Measurements from ENCODE around the gene HECTD1.
"Not testable (repeated sequence)": the region's sequence is repeated elsewhere in the genome, so short reads cannot be mapped to it uniquely, and the experiment has no call there.

The HECTD1 gene

GRCh38 chr14:31090883-31091764 lies 116.5 kb downstream of the HECTD1 start:
- DNase-seq = peak; percentile 67

DNA sequence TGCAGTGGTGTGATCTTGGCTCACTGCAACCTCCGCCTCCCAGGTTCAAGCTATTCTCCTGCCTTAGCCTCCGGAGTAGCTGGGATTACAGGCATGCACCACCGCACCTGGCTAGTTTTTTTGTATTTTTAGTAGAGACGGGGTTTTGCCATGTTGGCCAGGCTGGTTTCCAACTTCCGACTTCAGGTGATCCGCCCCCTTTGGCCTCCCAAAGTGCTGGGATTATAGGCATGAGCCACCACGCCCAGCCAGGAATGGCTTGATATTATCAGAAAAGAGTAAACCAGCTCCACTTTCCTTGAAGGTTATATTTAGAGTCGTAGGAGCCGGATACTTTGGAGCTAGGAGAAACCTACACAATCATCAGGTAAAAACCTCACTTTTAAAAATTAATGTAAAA lies 121.1 kb downstream of the HECTD1 start:
- DNase-seq = not testable (repeated sequence)

GRCh38 chr14:31085027-31085426 lies 122.6 kb downstream of the HECTD1 start:
- no peak for DNase-seq

- DNase-seq = no peak
Observed at GRCh38 chr14:31084385-31084784, 123.2 kb downstream of the HECTD1 start.

DNA sequence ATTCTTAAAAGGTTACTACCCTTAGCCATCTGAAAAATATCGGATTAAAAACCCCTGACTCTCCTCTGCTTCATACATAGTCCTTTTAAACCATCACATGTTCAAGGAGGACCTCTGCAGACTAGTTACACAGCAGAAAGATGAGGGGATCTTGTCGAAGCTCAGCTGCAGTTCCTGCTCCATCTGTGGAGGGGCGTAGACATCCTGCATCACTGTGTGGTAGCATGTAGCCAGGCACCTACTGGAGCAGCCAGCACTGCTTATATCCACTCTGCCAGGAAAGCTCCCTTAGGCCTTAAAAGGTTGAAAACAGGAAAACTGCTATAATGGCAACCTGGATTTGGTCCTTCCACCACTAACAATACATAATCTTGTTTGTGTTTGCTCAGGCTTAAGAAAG lies 123.8 kb downstream of the HECTD1 start:
- DNase-seq = no peak

- no peak for DNase-seq
Observed at GRCh38 chr14:31080484-31080883, 127.1 kb downstream of the HECTD1 start.

DNA sequence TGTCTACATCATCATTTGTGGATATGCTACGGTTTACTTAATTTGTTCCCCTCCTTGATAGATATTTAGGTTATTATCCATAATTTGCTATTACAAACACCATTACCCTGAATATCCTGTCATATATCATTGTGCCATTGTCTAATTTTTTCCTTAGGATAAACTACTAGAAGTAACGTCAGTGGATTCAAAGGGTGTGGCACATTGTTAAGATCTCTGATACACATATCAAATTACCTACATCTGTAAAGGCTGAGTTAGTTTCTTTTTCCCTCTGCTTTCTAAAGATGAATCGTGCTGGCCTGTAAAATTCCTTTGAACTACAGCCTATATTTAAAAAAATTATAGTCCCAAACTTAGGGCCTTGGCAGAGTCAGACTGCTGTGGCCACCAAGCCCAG lies 127.5 kb downstream of the HECTD1 start:
- DNase-seq = no peak

GRCh38 chr14:31078766-31079165 lies 128.8 kb downstream of the HECTD1 start:
- peak; percentile 16 for DNase-seq

GRCh38 chr14:31075144-31075543 lies 132.4 kb downstream of the HECTD1 start:
- DNase-seq = no peak

GRCh38 chr14:31071151-31071550 lies 136.4 kb downstream of the HECTD1 start:
- DNase-seq = peak; percentile 18

DNA sequence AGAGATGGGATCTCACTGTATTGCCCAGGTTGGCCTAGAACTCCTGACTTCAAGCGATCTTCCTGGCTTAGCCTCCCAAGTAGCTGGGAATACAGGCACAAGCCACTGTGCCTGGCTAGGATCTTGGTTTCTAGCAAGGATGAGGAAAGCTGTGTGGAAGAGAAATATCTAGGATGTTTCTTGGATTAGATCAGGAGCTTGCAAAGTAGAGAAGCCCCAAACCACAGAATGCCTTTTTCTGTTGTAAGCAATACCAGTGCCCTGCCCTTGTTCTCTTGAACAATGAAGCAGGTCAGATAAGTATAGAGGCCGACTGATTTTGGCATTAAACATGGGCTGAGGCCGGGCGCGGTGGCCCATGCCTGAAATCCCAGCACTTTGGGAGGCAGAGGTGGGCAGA lies 137.2 kb downstream of the HECTD1 start:
- peak; percentile 94 for DNase-seq

DNA sequence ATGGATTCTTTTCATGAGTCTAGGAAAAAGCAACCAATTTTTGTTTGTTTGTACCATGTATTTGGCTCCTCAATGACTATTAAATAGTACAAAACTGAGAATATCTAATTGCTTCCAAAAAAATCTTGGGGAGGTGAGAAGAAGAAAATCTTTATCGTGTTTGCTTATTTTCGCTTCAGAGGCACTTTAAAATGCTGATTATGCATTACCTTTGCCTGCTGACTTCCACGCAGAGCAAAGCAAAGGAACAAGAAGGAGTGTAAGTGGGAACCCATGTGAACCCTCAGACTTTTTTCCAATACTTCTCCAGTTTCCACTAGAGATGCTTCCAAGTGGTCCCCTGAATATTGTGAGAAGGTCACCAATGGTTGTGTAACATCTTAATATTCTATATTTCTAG lies 138.2 kb downstream of the HECTD1 start:
- DNase-seq = no peak

DNA sequence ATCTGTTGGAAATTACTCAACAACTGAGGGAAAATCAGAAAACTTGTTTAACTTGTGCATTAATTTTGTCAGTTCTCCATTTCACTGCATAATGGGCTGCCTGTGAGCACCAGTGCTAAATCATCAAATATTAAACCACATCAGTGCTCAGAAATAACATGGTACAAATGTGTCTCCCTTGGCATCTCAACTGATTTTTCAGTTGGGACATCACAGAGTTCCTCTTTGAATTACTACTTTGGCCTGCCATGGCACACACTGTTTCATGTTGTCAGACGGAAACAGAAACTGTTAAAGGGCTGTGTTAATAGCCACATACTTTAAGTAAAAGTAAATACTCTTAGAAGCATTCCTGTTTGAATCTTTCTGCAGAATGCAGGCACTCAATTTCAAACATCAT lies 139.4 kb downstream of the HECTD1 start:
- DNase-seq = no peak

DNA sequence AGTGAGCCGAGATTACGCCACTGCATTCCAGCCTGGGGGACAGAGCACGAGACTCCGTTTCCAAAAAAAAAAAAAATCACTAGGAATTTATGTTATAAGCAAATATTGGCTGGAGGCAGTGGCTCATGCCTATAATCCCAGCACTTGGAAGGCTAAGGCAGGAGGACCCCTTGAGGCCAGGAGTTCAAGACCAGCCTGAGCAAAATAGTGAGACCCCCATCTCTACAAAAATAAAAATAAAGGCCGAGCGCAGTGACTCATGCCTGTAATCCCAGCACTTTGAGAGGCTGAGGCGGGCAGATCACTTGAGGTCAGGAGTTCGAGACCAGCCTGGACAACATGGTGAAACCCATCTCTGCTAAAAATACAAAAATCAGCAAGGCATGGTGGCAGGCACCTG lies 144.7 kb downstream of the HECTD1 start:
- not testable (repeated sequence) for DNase-seq

GRCh38 chr14:31060253-31060875 lies 147.2 kb downstream of the HECTD1 start:
- no peak for DNase-seq

DNA sequence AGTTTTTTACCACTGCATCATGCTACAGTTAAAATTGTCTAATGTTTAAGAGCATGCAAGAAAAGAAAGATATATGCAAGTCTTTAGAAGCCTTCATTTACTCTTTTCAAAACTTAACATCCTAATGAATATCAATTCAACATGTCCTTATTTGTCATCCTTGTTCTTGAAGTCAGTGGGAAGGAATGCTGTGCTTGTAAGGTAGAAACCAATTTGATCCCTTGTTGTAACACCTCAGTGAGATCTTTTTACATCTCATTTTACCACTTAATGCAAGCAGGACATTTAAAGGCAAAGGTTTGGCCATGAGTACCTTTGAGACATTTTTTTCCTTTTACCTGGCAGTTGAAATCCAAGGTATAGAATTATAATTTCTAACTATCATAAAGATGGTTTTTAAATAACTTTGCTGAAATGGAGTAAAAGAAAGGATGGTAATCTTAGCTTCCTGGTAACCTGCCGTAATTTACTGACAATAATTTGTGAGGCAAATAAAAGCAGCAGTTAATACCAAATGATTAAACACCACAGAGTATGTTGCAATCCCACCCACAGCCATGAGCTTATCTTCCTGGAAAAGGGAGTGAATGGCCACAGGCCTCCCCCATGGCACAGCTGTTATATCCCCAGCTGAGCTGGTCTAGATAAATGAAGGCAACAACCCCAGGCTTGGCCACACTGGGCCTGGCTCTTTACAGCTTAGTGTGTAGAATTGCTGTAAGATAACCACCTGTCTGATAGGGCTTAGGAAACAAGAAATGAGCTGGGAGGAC lies 148.3 kb downstream of the HECTD1 start:
- DNase-seq = peak; percentile 54

DNA sequence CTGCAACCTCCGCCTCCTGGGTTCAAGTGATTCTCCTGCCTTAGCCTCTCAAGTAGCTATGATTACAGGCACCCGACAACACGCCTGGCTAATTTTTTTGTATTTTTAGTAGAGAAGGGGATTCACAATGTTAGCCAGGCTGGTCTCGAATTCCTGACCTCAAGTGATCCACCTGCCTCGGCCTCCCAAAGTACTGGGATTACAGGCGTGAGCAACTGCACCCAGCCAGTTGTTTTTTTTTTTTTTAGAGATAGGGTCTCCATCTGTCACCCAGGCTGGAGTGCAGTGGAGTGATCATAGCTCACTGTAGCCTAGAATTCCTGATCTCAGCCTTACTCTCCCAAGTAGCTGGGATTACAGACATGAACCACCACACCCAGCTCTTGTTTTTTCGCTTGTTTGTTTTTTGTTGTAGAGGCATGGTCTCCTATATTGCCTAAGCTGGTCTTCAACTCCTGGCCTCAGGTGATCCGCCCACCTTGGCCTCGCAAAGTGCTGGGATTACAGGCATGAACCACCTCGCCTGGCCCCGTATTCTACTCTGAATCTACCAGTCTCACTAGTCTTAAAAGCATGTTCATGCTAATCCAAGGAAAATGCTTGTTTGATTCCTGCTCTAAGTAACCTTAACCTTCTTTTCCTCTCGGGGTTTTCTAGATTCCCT lies 149.8 kb downstream of the HECTD1 start:
- no peak for DNase-seq

DNA sequence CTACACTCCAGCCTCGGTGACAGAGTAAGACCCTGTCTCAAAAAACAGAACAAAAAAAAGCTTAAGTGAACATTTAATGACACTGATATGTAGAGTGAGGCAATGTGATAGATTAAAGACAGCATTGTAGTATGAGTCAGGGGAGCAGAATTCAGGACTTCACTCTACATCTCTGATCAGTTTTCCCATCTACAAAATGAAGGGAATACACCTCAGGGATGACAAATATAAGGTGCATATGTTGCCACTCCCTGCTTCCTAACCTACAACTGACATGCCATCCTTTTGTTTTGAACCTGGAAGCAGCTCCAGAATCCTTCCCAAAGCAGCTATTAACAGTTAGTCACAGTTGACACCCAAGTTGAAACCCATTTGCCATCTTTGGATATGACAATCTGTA lies 150.6 kb downstream of the HECTD1 start:
- no peak for DNase-seq

DNA sequence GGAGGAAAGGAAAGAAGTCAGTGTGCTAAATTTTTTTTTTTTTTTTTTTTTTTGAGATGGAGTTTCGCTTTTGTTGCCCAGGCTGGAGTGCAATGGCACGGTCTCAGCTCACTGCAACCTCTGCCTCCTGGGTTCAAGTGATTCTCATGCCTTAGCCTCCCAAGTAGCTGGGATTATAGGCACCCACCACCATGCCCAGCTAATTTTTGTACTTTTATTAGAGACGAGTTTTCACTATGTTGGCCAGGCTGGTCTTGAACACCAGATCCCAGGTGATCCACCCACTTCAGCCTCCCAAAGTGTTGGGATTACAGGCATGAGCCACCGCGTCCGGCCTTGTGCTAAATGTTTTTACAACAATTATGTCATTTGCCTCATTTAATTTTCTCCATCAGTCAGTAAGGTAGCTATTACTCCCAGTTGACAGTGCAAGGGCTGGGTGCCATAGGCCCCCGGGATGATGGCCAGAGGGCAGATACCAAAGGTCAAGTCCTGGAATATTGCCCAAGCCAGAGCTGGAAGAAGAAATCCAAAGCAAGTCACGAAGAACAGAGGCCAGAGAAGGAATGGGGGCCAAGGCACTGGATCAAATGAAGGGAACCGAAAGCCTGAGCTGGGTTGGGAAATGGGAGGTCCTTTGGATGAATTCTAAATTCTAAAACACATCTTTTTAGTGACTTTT lies 154.5 kb downstream of the HECTD1 start:
- DNase-seq = not testable (repeated sequence)

GRCh38 chr14:31051511-31051910 lies 156.1 kb downstream of the HECTD1 start:
- DNase-seq = no peak

GRCh38 chr14:31051023-31051422 lies 156.6 kb downstream of the HECTD1 start:
- DNase-seq = no peak
